Measurements from ENCODE around the gene DAPK2.

- TF ChIP-seq GATA2 (IDR thresholded peaks at IDR 0.05; ENCODE audit: low read depth, low read length): no peak
- TF ChIP-seq GATA3 (IDR thresholded peaks at IDR 0.05; ENCODE audit: low read depth, low read length): no peak
Observed at GRCh38 chr15:64032329-64032728, 14.0 kb downstream of the DAPK2 start.

Data from SH-SY5Y (cell line).